T-cell (primary cell): ENCODE results near the gene ATP2A2. TPM values are rescaled to one million over a fixed set of nuclear protein-coding genes. Genes with fewer than 3 reads are reported as not detected.

Source experiments
- ATAC-seq, 4 experiments: fragments of 200-7000 bp in 3 of 4; fragments of 150-1000 bp in 1 of 4; cut with Tn5 transposase; replicated peaks in 1 of 4; 1 replicate in 3 of 4; 2 replicates in 1 of 4; pipeline ENCODE4 v1.10.0; 2021; ENCODE audit warnings: moderate library complexity in 3 of 4, mild to moderate bottlenecking in 2 of 4, moderate number of reproducible peaks in 1 of 4
- CTCF ChIA-PET, 2 donors: fragments of 300-600 bp; sonication (Branson Sonifier 250); formaldehyde crosslinking; loops; one replicate each; lab custom pipeline; 2022; ENCODE audit warnings: antibody characterized with exemption in 2 of 2; lab: Charles Lee
- POLR2A ChIA-PET, 2 donors: fragments of 300-600 bp; sonication (Branson Sonifier 250); formaldehyde crosslinking; loops; one replicate each; lab custom pipeline; 2022; ENCODE audit warnings: antibody characterized with exemption in 2 of 2; lab: Charles Lee
- DNase-seq, 35 experiments: peaks; one replicate each; pipeline versions ENCODE4 v3.0.0 to v3.0.0-alpha.2; 2013 to 2023
- H3K27ac ChIP-seq: one replicate; pipeline ENCODE4 v1.5.1; 2013; ENCODE audit warnings: low read length
- H3K27me3 ChIP-seq, 2 experiments: replicated peaks in 1 of 2; 1 replicate in 1 of 2; 2 replicates in 1 of 2; pipeline versions ENCODE4 v1.6.1 to v1.7.0; 2013; ENCODE audit warnings: low read length in 1 of 2, mixed read lengths in 1 of 2; ENCODE audit not compliant: control insufficient read depth in 2 of 2, insufficient read depth in 2 of 2; ENCODE audit errors: extremely low read depth in 1 of 2
- H3K36me3 ChIP-seq, 2 donors: 1 replicate in 1 of 2; 2 replicates in 1 of 2; pipeline versions ENCODE4 v1.6.1 to v1.7.0; 2013; ENCODE audit warnings: low read length in 1 of 2; ENCODE audit not compliant: control insufficient read depth in 2 of 2, insufficient read depth in 1 of 2; ENCODE audit errors: extremely low read depth in 1 of 2
- H3K4me1 ChIP-seq, 2 experiments: 1 replicate in 1 of 2; 2 replicates in 1 of 2; pipeline versions ENCODE4 v1.6.1 to v1.7.0; 2013; ENCODE audit warnings: low read length in 2 of 2, mixed read lengths in 1 of 2; ENCODE audit not compliant: insufficient read depth in 2 of 2, control insufficient read depth in 1 of 2; ENCODE audit errors: extremely low read depth in 1 of 2
- H3K4me3 ChIP-seq, 2 donors: 1 replicate in 1 of 2; 2 replicates in 1 of 2; pipeline versions ENCODE4 v1.5.1 to v1.7.0; 2013; ENCODE audit warnings: mild to moderate bottlenecking in 2 of 2, low read length in 1 of 2, moderate library complexity in 1 of 2; ENCODE audit not compliant: control insufficient read depth in 1 of 2; ENCODE audit errors: extremely low read depth in 1 of 2
- H3K9me3 ChIP-seq: 2 replicates; pipeline ENCODE4 v1.7.0; 2013
- H3K27ac Mint-ChIP-seq, 2 donors: one replicate each; pipeline ENCODE4 v1.8.0; 2020 to 2021; ENCODE audit warnings: mild to moderate bottlenecking in 2 of 2, mixed read lengths in 2 of 2
- H3K27me3 Mint-ChIP-seq, 2 donors: one replicate each; pipeline ENCODE4 v1.8.0; 2021 to 2022; ENCODE audit warnings: mixed read lengths in 2 of 2
- H3K36me3 Mint-ChIP-seq: one replicate; pipeline ENCODE4 v1.8.0; 2021; ENCODE audit warnings: mixed read lengths
- H3K4me1 Mint-ChIP-seq, 3 donors: one replicate each; pipeline ENCODE4 v1.8.0; 2020 to 2022; ENCODE audit warnings: mixed read lengths in 3 of 3, mild to moderate bottlenecking in 1 of 3
- H3K4me3 Mint-ChIP-seq, 3 donors: one replicate each; pipeline ENCODE4 v1.8.0; 2020 to 2022; ENCODE audit warnings: mild to moderate bottlenecking in 3 of 3, mixed read lengths in 3 of 3, moderate library complexity in 3 of 3
- H3K9me3 Mint-ChIP-seq, 3 donors: one replicate each; pipeline ENCODE4 v1.8.0; 2020 to 2022; ENCODE audit warnings: mixed read lengths in 3 of 3
- WGBS: methylation state at CpG from one replicate; pipeline ENCODE4 v1.1.5; 2013; ENCODE audit warnings: missing lambda C conversion rate; ENCODE audit not compliant: insufficient coverage; 5-methylcytosine and 5-hydroxymethylcytosine counted together
- total RNA-seq, 35 experiments: library from RNA in 6 of 35; stranded (reverse) in 6 of 35; fragments of 120-200 nt in 1 of 35; gene quantifications; one replicate each; pipeline versions ENCODE4 v1.2.1 to v1.2.4 and lab custom pipeline; 2013 to 2026

The ATP2A2 gene
- total RNA-seq, 5 donors from 2014 or later (not counting 1 experiment from before 2014, with no cell fraction given), result 82.0 to 88.2 (median 82.8) TPM

- no peak for DNase-seq
- H3K27ac ChIP-seq, result no peak overlapping the region
- peaks cover 8 to 22% (median 18%) of the 10 kb centered on the region in 3 donors for H3K4me1 Mint-ChIP-seq
- H3K27ac Mint-ChIP-seq, result no peak overlapping the region
- H3K4me1 ChIP-seq, result peaks cover 9 to 16% of the 10 kb centered on the region in 2 experiments
- WGBS, result 98% methylated on average over 9 of the region's 11 CpGs
- H3K4me3 ChIP-seq, result no peak overlapping the region
- H3K4me3 Mint-ChIP-seq, result no peak overlapping the region
- H3K9me3 Mint-ChIP-seq, result no peaks in the 10 kb centered on the region
- ChIA-PET POLR2A (no interaction called here), CTCF (no interaction called here)
- H3K36me3 ChIP-seq, result peaks cover 26 to 82% of the 10 kb centered on the region in 2 donors
- H3K9me3 ChIP-seq, result no peaks in the 10 kb centered on the region
- peaks cover 69% of the 10 kb centered on the region for H3K36me3 Mint-ChIP-seq
- no peak for ATAC-seq
- H3K27me3 Mint-ChIP-seq, result no peaks in the 10 kb centered on the region
- no peaks in the 10 kb centered on the region for H3K27me3 ChIP-seq
These were observed 63.6 kb downstream of the ATP2A2 start for GRCh38 chr12:110344657-110345056.

DNA sequence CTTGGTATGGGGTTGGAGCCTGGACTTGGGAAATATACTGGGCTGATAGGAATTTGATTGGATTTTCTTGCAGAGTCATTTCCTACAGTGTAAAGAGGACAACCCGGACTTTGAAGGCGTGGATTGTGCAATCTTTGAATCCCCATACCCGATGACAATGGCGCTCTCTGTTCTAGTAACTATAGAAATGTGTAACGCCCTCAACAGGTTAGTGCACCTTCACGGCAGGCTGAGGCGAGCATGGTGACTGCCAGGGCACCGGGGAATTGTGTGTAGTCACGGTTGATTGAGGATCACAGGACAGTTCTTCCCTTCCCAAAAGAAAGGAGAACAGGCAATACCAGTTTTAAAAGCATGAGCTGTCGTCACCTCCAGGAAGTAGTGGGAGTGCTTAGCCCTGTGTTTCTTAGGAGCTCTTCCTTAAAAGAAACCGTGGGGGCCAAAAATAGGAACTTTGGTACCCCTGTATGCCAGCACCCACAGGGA, 64.2 kb downstream of the ATP2A2 start:
- H3K36me3 ChIP-seq, result peaks cover 26 to 76% of the 10 kb centered on the region in 2 donors
- Mint-ChIP-seq H3K9me3 (no peaks in the 10 kb centered on the region), H3K27me3 (no peaks in the 10 kb centered on the region), H3K4me1 (peaks cover 14 to 27% (median 23%) of the 10 kb centered on the region in 3 donors), H3K27ac (no peak overlapping the region), H3K36me3 (peaks cover 64% of the 10 kb centered on the region), H3K4me3 (no peak overlapping the region)
- no peak overlapping the region for H3K27ac ChIP-seq
- H3K4me1 ChIP-seq, result peaks cover 14 to 19% of the 10 kb centered on the region in 2 experiments
- no peaks in the 10 kb centered on the region for H3K27me3 ChIP-seq
- ATAC-seq, result no peak
- WGBS, result 88% methylated on average over 9 of the region's 11 CpGs
- no peak for DNase-seq
- no peaks in the 10 kb centered on the region for H3K9me3 ChIP-seq
- ChIA-PET CTCF (no interaction called here), POLR2A (no interaction called here)
- H3K4me3 ChIP-seq, result no peak overlapping the region

DNA sequence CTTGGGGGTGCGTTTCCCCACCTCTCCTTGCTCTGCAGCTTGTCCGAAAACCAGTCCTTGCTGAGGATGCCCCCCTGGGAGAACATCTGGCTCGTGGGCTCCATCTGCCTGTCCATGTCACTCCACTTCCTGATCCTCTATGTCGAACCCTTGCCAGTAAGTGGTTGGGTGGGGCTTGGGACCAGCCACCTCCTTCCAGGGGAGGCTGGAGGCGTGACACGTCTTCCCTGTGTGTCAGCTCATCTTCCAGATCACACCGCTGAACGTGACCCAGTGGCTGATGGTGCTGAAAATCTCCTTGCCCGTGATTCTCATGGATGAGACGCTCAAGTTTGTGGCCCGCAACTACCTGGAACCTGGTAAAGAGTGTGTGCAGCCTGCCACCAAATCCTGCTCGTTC, 64.9 kb downstream of the ATP2A2 start:
- ChIA-PET CTCF (no interaction called here), POLR2A (no interaction called here)
- Histone ChIP-seq H3K4me3 (no peak overlapping the region), H3K36me3 (peaks cover 21 to 70% of the 10 kb centered on the region in 2 donors), H3K27me3 (no peaks in the 10 kb centered on the region), H3K9me3 (no peaks in the 10 kb centered on the region), H3K27ac (no peak overlapping the region), H3K4me1 (peaks cover 17 to 19% of the 10 kb centered on the region in 2 experiments)
- DNase-seq (no peak), ATAC-seq (no peak)
- Mint-ChIP-seq H3K27ac (no peak overlapping the region), H3K27me3 (no peaks in the 10 kb centered on the region), H3K9me3 (no peaks in the 10 kb centered on the region), H3K4me1 (peaks cover 21 to 35% (median 31%) of the 10 kb centered on the region in 3 donors), H3K36me3 (peaks cover 58% of the 10 kb centered on the region), H3K4me3 (no peak overlapping the region)
- 97% methylated on average over 9 of the region's 12 CpGs for WGBS

- ChIA-PET CTCF (no interaction called here), POLR2A (interaction anchor here (0.6 kb wide), 2 partner anchors 85 to 200 kb away, joined by 10 read pairs; no protein-coding TSS in a partner anchor)
- H3K27me3 ChIP-seq, result no peaks in the 10 kb centered on the region
- H3K4me1 ChIP-seq, result peaks cover 17 to 19% of the 10 kb centered on the region in 2 experiments
- Mint-ChIP-seq H3K27ac (peak overlapping the region in 1 of 2 donors; percentile 28), H3K36me3 (peaks cover 44% of the 10 kb centered on the region), H3K4me3 (no peak overlapping the region), H3K9me3 (no peaks in the 10 kb centered on the region), H3K27me3 (no peaks in the 10 kb centered on the region), H3K4me1 (peaks cover 22 to 35% (median 31%) of the 10 kb centered on the region in 3 donors)
- DNase-seq, result no peak
- H3K36me3 ChIP-seq, result peaks cover 20 to 52% of the 10 kb centered on the region in 2 donors
- H3K4me3 ChIP-seq, result no peak overlapping the region
- WGBS, result 94% methylated on average over 6 of the region's 8 CpGs
- no peak overlapping the region for H3K27ac ChIP-seq
- no peaks in the 10 kb centered on the region for H3K9me3 ChIP-seq
- ATAC-seq, result no peak
These were observed 66.7 kb downstream of the ATP2A2 start for GRCh38 chr12:110347767-110348166.

- Histone ChIP-seq H3K27ac (no peak overlapping the region), H3K4me1 (peaks cover 17 to 19% of the 10 kb centered on the region in 2 experiments), H3K4me3 (no peak overlapping the region), H3K9me3 (no peaks in the 10 kb centered on the region), H3K27me3 (no peaks in the 10 kb centered on the region), H3K36me3 (peaks cover 20 to 44% of the 10 kb centered on the region in 2 donors)
- ChIA-PET POLR2A (interaction anchor here (0.6 to 0.7 kb wide), 3 partner anchors 9 to 201 kb away, joined by 3 to 10 read pairs (median 10); no protein-coding TSS in a partner anchor), CTCF (no interaction called here)
- H3K4me1 Mint-ChIP-seq, result peaks cover 27 to 35% (median 31%) of the 10 kb centered on the region in 3 donors
- DNase-seq (no peak), ATAC-seq (no peak)
- H3K27ac Mint-ChIP-seq, result peak overlapping the region; percentile 64 to 92
- 84% methylated on average over 6 of the region's 7 CpGs for WGBS
- H3K9me3 Mint-ChIP-seq, result no peaks in the 10 kb centered on the region
- no peaks in the 10 kb centered on the region for H3K27me3 Mint-ChIP-seq
- no peak overlapping the region for H3K4me3 Mint-ChIP-seq
- peaks cover 38% of the 10 kb centered on the region for H3K36me3 Mint-ChIP-seq
These were observed 67.5 kb downstream of the ATP2A2 start for GRCh38 chr12:110348431-110349059.

DNA sequence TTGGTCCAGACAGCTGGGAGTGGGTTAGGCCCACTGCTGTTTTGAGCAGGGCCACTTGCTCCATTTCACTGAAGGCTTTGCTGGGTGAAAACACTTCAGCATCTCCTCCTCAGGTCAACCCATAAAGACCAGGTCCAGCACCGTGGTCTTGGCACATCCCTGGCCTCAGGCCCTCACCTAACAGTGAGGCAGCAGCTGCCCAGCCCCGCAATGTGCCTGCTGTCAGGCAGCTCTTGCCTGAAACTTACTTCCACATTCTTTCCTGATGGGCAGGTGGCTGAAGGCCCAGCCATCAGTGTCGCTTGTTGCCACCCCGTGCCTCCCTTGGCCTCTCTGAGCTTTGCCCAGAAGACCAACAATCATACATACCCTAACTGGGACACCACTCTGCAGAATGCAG, 68.0 kb downstream of the ATP2A2 start:
- Histone ChIP-seq H3K27me3 (no peaks in the 10 kb centered on the region), H3K36me3 (peaks cover 16 to 39% of the 10 kb centered on the region in 2 donors), H3K4me3 (peak overlapping the region in 1 of 2 donors; percentile 53), H3K4me1 (peaks cover 17 to 19% of the 10 kb centered on the region in 2 experiments), H3K9me3 (no peaks in the 10 kb centered on the region), H3K27ac (peak overlapping the region; percentile 24)
- ChIA-PET CTCF (interaction anchor here (0.5 to 0.6 kb wide), 3 partner anchors 64 to 211 kb away, joined by 3 to 4 read pairs (median 3); no protein-coding TSS in a partner anchor), POLR2A (interaction anchor here in 1 of 2 donors (0.7 kb wide), 1 partner anchor 9 kb away, joined by 3 read pairs; no protein-coding TSS in a partner anchor)
- ATAC-seq (peak in 1 of 4 experiments; percentile 11), DNase-seq (no peak)
- Mint-ChIP-seq H3K27me3 (no peaks in the 10 kb centered on the region), H3K36me3 (peaks cover 33% of the 10 kb centered on the region), H3K4me3 (peak overlapping the region; percentile 10 to 63 (median 41)), H3K27ac (peak overlapping the region; percentile 64 to 92), H3K4me1 (peaks cover 32 to 39% (median 33%) of the 10 kb centered on the region in 3 donors), H3K9me3 (no peaks in the 10 kb centered on the region)
- WGBS, result 57% methylated on average over 4 of the region's 4 CpGs
